ENCODE measurements around the gene RPS15. TPM values are rescaled to one million over a fixed set of nuclear protein-coding genes. Genes with fewer than 3 reads are reported as not detected.

Gene RPS15
- total RNA-seq, 4 donors from 2014 or later, result 2,032 to 3,816 (median 2,914) TPM

DNA sequence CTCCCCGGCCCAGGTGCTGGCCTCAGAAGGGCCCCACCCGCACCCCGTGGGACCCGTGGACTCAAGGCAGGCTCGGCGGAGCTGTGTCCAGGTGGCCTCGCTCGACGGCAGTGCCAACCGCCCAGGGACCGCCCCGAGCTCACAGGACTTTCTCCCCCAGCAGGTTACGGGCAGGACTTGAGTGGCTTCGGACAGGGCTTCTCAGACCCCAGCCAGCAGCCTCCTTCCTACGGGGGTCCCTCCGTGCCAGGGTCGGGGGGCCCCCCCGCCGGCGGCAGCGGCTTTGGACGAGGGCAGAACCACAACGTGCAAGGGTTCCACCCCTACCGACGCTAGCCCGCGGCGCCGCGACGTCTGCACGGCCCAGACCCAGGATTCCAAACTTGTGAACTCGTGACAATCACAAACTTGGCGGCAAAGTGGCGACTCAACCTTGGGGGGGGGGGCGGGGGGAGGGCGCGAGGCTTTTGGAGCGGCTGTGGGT is 3.6 kb upstream of the RPS15 start:
- TF ChIP-seq, protein P1, sequence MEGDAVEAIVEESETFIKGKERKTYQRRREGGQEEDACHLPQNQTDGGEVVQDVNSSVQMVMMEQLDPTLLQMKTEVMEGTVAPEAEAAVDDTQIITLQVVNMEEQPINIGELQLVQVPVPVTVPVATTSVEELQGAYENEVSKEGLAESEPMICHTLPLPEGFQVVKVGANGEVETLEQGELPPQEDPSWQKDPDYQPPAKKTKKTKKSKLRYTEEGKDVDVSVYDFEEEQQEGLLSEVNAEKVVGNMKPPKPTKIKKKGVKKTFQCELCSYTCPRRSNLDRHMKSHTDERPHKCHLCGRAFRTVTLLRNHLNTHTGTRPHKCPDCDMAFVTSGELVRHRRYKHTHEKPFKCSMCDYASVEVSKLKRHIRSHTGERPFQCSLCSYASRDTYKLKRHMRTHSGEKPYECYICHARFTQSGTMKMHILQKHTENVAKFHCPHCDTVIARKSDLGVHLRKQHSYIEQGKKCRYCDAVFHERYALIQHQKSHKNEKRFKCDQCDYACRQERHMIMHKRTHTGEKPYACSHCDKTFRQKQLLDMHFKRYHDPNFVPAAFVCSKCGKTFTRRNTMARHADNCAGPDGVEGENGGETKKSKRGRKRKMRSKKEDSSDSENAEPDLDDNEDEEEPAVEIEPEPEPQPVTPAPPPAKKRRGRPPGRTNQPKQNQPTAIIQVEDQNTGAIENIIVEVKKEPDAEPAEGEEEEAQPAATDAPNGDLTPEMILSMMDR (IDR thresholded peaks at IDR 0.05; ENCODE audit: low read depth), result no peak

DNA sequence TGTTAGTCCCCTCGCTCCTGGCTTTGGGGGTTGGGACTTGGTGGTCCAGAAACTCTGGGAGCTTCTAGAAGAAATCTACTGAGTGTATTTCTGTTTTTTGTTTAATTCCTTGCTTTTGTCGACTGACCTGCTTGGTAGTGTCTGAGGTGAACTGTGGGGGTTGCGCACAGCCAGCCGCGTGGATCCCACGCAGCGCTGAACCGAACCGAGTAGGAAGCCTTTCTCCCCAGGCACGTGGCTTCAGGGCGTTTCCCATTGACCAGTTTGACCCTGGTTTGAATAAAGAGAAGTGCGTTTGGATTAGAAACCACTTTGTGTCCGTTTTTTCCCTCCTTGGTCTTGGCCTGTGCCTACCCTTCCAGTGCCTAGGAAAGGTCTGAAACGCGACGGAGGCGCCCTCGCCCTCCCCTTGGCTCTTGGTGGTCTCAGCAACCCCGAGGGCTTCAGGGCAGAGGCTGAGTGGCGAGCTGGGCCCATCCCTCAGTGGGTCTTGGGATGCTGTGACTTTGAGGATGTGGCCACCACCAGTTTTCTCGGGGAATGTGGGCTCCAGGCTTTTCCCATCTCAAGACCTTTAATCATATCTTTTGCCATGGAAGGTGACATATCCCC is 2.7 kb upstream of the RPS15 start:
- TF ChIP-seq, protein P1 (IDR thresholded peaks at IDR 0.05; ENCODE audit: low read depth), result no peak

DNA sequence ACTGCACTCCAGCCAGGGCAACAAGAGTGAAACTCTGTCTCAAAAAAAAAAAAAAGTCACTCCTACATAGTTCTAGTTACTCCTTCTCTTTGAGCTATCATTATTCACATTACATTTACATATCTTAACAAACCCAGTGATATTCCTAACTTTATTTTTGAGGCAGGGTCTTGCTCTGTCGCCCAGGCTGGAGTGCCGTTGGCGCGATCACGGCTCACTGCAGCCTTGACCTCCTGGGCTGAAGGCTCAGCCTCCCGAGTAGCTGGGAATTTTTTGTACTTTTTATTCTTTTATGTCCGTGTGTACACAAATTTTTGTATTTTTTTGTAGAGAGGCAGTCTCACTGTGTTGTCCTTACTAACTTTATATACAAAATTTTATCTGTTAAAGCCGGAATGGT is 587 bp upstream of the RPS15 start:
- TF ChIP-seq, protein P1 (IDR thresholded peaks at IDR 0.05; ENCODE audit: low read depth), result no peak

DNA sequence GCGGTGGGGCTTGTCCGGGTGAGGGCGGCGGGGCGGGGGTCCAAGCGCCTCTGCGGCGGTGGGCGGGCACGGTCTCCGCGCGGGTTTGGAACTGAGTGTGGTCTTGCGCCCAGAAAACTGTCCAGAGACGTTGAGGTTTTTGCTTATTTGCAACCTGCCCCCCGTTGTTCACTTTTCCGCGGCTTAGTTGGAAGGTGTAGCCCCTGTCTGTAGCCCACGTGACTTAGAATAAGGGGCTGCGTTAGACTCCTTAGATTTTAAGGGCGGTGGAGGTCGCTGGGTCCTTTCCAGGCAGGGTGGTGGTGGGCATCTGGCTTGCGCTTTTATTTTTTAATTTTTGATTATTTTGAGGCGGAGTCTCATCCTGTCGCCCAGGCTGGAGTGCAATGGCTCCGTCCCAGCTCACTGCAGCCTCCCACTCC is 748 bp downstream of the RPS15 start:
- TF ChIP-seq, protein P1 (IDR thresholded peaks at IDR 0.05; ENCODE audit: low read depth), result no peak

DNA sequence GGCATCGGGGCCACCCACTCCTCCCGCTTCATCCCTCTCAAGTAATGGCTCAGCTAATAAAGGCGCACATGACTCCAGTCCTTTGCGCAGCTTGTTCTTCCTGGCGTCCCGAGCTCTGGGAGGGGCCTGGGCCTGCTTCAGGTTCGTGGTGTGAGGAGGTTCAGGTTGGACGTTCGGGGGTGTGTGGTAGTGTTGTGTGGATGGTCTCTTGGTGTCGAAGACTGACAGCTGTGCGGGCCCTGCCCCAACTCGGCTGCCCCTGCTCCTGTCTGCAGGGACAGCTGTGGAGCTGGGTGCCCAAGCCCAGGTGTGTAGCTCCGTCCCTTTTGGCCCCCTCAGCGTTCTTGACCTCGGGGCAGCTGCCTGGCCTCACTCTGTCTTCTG is 2.2 kb downstream of the RPS15 start:
- TF ChIP-seq, protein P1 (IDR thresholded peaks at IDR 0.05; ENCODE audit: low read depth), result no peak

DNA sequence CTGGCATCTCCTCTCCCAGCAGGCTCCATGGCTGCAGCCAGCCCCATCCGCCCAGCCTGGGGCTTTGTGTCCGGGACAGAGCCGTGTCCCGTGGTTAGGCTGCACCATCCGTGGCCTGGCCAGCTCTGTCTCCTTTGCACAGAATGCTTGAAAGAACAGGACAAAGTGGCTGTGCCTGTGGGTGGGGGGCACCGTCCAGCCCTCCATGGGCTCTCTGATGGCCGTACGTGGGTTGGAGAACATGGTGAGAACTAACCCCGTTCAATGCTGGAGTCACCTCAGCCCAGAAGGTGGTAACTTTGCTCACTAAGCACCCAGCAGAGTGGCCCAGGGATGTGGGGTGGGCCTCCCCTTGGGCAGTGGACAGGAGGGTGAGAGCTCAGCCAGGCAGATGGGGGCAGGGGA is 2.8 kb downstream of the RPS15 start:
- TF ChIP-seq, protein P1 (IDR thresholded peaks at IDR 0.05; ENCODE audit: low read depth), result no peak

DNA sequence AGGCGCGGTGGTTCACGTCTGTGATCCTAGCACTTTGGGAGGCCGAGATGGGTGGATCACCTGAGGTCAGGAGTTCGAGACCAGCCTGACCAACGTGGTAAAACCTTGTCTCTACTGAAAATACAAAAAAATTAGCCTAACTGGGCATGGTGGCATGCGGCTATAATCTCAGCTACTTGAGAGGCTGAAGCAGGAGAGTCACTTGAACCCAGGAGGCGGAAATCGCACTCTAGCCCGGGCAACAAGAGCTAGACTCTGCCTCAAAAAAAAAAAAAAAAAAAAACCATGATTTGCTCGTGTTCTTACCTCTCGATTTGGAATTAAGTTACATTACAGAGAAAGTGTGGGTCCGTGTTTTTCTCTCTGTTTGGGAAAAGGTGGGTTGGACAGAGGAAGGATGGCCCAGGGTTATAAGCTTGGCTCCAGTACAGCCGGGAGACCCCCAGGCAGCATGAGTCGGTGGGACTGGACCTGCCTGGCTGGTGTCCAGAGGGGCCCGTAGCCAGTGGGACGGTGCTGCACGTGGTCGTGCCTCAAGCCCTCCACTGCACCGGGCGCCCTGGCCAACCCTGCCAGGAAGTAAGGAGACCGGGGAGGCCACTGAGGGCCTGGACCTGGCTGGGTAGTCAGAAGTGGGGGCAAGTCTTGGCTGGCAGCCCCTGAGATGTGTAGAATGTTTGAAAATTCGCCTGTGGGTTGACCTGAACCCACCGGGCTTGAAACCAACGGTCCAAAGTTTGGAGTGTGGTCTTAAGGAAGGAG is 3.7 kb downstream of the RPS15 start:
- TF ChIP-seq, protein P1 (IDR thresholded peaks at IDR 0.05; ENCODE audit: low read depth), result no peak

All from subcutaneous adipose tissue (tissue), 4 donors.